HG03354 (cell line): ENCODE measurements around the gene DHRSX.
"Not testable (repeated sequence)": the region's sequence is repeated elsewhere in the genome, so short reads cannot be mapped to it uniquely, and the experiment has no call there.

Experiments used
- ATAC-seq: cut with Tn5 transposase; IDR thresholded peaks from one replicate; pipeline ENCODE4 v1.9.1; 2021; ENCODE audit warnings: mild to moderate bottlenecking; ENCODE audit not compliant: unreplicated experiment, poor library complexity, severe bottlenecking

The DHRSX gene

GRCh38 chrX:2383144-2383543 lies 117.6 kb downstream of the DHRSX start:
- ATAC-seq = no peak

- ATAC-seq = not testable (repeated sequence)
These were observed 118.2 kb downstream of the DHRSX start for GRCh38 chrX:2382433-2383048.

GRCh38 chrX:2376166-2376565 lies 124.6 kb downstream of the DHRSX start:
- no peak for ATAC-seq

GRCh38 chrX:2374086-2374485 lies 126.7 kb downstream of the DHRSX start:
- ATAC-seq = no peak

GRCh38 chrX:2373615-2374014 lies 127.2 kb downstream of the DHRSX start:
- no peak for ATAC-seq

GRCh38 chrX:2371026-2371711 lies 129.6 kb downstream of the DHRSX start:
- ATAC-seq = no peak

- ATAC-seq = no peak
These were observed 130.3 kb downstream of the DHRSX start for GRCh38 chrX:2370456-2370855.

- ATAC-seq = no peak
These were observed 131.6 kb downstream of the DHRSX start for GRCh38 chrX:2369206-2369605.

GRCh38 chrX:2360731-2361130 lies 140.0 kb downstream of the DHRSX start:
- ATAC-seq = no peak

GRCh38 chrX:2359522-2359921 lies 141.3 kb downstream of the DHRSX start:
- ATAC-seq = not testable (repeated sequence)

- ATAC-seq = no peak
These were observed 148.5 kb downstream of the DHRSX start for GRCh38 chrX:2351999-2352995.

GRCh38 chrX:2351321-2351720 lies 149.5 kb downstream of the DHRSX start:
- no peak for ATAC-seq

- ATAC-seq = not testable (repeated sequence)
These were observed 150.1 kb downstream of the DHRSX start for GRCh38 chrX:2350703-2351102.

GRCh38 chrX:2350036-2350435 lies 150.7 kb downstream of the DHRSX start:
- ATAC-seq = not testable (repeated sequence)

- ATAC-seq = no peak
These were observed 152.6 kb downstream of the DHRSX start for GRCh38 chrX:2348211-2348610.

GRCh38 chrX:2346158-2346557 lies 154.6 kb downstream of the DHRSX start:
- ATAC-seq = no peak

- ATAC-seq = no peak
These were observed 155.2 kb downstream of the DHRSX start for GRCh38 chrX:2345562-2345961.

GRCh38 chrX:2343413-2343812 lies 157.4 kb downstream of the DHRSX start:
- no peak for ATAC-seq

GRCh38 chrX:2342874-2343273 lies 157.9 kb downstream of the DHRSX start:
- no peak for ATAC-seq

GRCh38 chrX:2342281-2342688 lies 158.5 kb downstream of the DHRSX start:
- no peak for ATAC-seq
